Spleen (tissue), 11 donors: ENCODE data around the gene SIM1. TPM values are rescaled to one million over a fixed set of nuclear protein-coding genes. Genes with fewer than 3 reads are reported as not detected.

Source experiments
- DNase-seq: peaks from one replicate; pipeline ENCODE4 v3.0.0-alpha.2; 2020
- H3K27ac ChIP-seq, 8 donors: fragments of 200-600 bp; sonication (generic) in 7 of 8; 1 replicate in 4 of 8; 2 replicates in 4 of 8; pipeline versions ENCODE4 v1.5.0 to v1.8.0; 2016 to 2021; ENCODE audit warnings: inconsistent platforms in 4 of 8, mild to moderate bottlenecking in 4 of 8, moderate library complexity in 1 of 8
- H3K27me3 ChIP-seq, 7 donors: fragments of 200-600 bp; sonication (generic) in 6 of 7; replicated peaks in 1 of 7; 1 replicate in 4 of 7; 2 replicates in 3 of 7; pipeline versions ENCODE4 v1.5.0 to v1.8.0; 2016 to 2021; ENCODE audit warnings: inconsistent platforms in 3 of 7, mild to moderate bottlenecking in 1 of 7
- H3K36me3 ChIP-seq, 6 donors: fragments of 200-600 bp; sonication (generic) in 5 of 6; 1 replicate in 4 of 6; 2 replicates in 2 of 6; pipeline versions ENCODE4 v1.5.0 to v1.8.0; 2016 to 2021; ENCODE audit warnings: inconsistent platforms in 2 of 6
- H3K4me1 ChIP-seq, 6 donors: fragments of 200-600 bp; sonication (generic) in 5 of 6; 1 replicate in 3 of 6; 2 replicates in 3 of 6; pipeline versions ENCODE4 v1.5.0 to v1.8.0; 2016 to 2021; ENCODE audit warnings: inconsistent platforms in 3 of 6
- H3K4me3 ChIP-seq, 8 donors: fragments of 200-600 bp; sonication (generic) in 7 of 8; 1 replicate in 4 of 8; 2 replicates in 4 of 8; pipeline versions ENCODE4 v1.5.0 to v1.8.0; 2016 to 2021; ENCODE audit warnings: inconsistent platforms in 4 of 8, mild to moderate bottlenecking in 4 of 8, moderate library complexity in 2 of 8
- H3K9me3 ChIP-seq, 8 donors: fragments of 200-600 bp; sonication (generic) in 7 of 8; 1 replicate in 4 of 8; 2 replicates in 4 of 8; pipeline versions ENCODE4 v1.5.0 to v1.8.0; 2016 to 2021; ENCODE audit warnings: inconsistent platforms in 4 of 8
- CTCF ChIP-seq, 11 experiments: fragments of 200-600 bp in 7 of 11; fragments of 450-650 bp in 4 of 11; sonication (generic) in 4 of 11; IDR thresholded peaks in 8 of 11; conservative IDR thresholded peaks in 3 of 11; 1 replicate in 7 of 11; 2 replicates in 4 of 11; pipeline versions ENCODE4 v1.4.0 to v1.8.0; 2016 to 2021; ENCODE audit warnings: antibody characterized with exemption in 11 of 11, inconsistent platforms in 4 of 11, mild to moderate bottlenecking in 1 of 11
- POLR2A ChIP-seq, 3 donors: fragments of 450-650 bp; IDR thresholded peaks; one replicate each; pipeline ENCODE4 v1.5.1; 2017; ENCODE audit warnings: antibody characterized with exemption in 3 of 3, mild to moderate bottlenecking in 1 of 3
- POLR2AphosphoS5 ChIP-seq, 3 donors: sonication (generic); formaldehyde crosslinking; IDR thresholded peaks; one replicate each; pipeline ENCODE4 v1.5.1; 2017; ENCODE audit warnings: antibody characterized with exemption in 3 of 3
- WGBS, 5 donors: extraction: QIAGEN DNeasy Blood & Tissue Kit in 3 of 5; methylation state at CpG; one replicate each; pipeline versions ENCODE4 v1.1.5 to v1.1.7; 2013 to 2018; 5-methylcytosine and 5-hydroxymethylcytosine counted together
- intact Hi-C: fragments of 100-400 bp; cut with DNase I; formaldehyde crosslinking; loops from one replicate; pipeline ENCODE4 v1.15.0; 2023; ENCODE audit warnings: low total_unique reads
- polyA plus RNA-seq, 3 donors: library from polyadenylated mRNA; stranded (reverse); fragments of 200-250 nt; gene quantifications; one replicate each; pipeline ENCODE4 v1.2.1, GENCODE V29; 2013
- total RNA-seq, 7 donors: library from RNA; depleted of rRNA in 3 of 7; stranded (reverse); fragments of >200 nt in 3 of 7; fragmentation: NEBNext Ultra II Directional in 4 of 7; extraction: Animal tissue kit (Norgen Biotek cat#: 25700) in 4 of 7; gene quantifications; one replicate each; pipeline versions ENCODE4 v1.1.0 to v1.2.1, GENCODE V29; 2016 to 2021
- donor health status: healthy with polysubstance abuse.
- donor health status: DM: no; HTN: no; CAD: no; lungs with moderate emphysema.
- donor health status: DM: no; HTN: no; CAD: no.
- donor health status: Bipolar disorder and iron deficiency.
- donor health status: healthy.
- donor health status: DM: no; HTN: no; CAD: no.
- donor health status: DM: yes; HTN: yes; CAD: no.

SIM1 gene
- total and polyA plus RNA-seq, 10 donors: not detected

DNA sequence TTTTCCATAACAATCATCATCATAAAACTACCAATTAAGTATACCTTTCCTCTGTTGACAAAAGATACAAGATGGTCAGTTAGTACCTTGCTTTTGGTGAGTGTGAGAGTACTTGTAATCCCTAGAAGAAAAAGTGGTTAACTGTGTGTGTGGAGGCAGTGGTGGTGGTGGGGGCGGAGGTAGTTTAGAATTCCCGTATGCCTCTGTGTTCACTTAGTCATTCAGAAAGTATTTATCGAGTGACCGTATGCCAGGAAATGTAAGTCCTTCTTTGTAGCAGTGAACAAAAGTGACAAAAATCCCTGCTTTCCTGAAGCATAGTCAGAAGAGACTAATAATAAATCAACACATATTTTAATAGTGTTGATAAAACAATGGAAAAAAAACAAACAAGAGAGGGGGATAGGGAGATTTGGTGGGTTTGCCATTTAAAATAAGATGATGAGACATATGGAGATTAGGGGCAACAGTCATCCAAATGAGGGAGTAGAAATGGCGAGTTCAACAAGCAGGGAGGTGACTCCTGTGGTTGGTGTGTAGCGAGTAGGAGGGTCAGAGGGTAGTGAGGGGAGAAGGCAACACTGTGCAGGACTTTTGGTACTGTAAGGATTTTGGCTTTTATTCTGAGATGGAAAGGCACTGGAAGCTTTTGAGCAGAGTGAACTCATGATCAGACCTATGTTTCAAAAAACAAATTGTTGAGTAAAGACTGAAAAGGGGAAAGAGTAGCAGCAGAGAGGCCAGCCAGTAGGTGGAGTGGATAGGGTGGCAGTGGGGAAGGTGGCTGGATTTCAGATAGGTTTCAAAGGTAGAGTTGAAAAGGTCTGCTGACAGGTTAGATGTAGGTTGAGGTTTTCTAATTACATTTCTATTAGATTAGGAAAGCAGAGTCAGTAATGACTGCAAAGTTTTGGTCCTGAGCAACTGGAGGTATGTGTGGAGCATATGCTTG, 40.3 kb upstream of the SIM1 start:
- TF ChIP-seq CTCF (IDR thresholded peaks at IDR 0.05 in 8 of 11, conservative IDR thresholded peaks at IDR 0.05 in 3 of 11) (no peak), POLR2AphosphoS5 (IDR thresholded peaks at IDR 0.05) (no peak), POLR2A (IDR thresholded peaks at IDR 0.05) (no peak)
- Histone ChIP-seq H3K27ac (no peak overlapping the region), H3K36me3 (peaks cover 3 to 33% (median 13%) of the 10 kb centered on the region in 6 donors), H3K9me3 (peaks cover 0 to 2% (median 0%) of the 10 kb centered on the region in 8 donors), H3K4me1 (no peaks in the 10 kb centered on the region), H3K27me3 (no peaks in the 10 kb centered on the region), H3K4me3 (no peak overlapping the region)
- intact Hi-C loops: no loop called here
- no peak for DNase-seq
- 46 to 78% (median 70%) methylated on average over 6 of the region's 6 CpGs for WGBS, 5 donors

- H3K4me1 ChIP-seq: no peaks in the 10 kb centered on the region
- intact Hi-C loops: no loop called here
- no peak for TF ChIP-seq CTCF (IDR thresholded peaks at IDR 0.05 in 8 of 11, conservative IDR thresholded peaks at IDR 0.05 in 3 of 11)
- TF ChIP-seq POLR2AphosphoS5 (IDR thresholded peaks at IDR 0.05): no peak
- no peak for TF ChIP-seq POLR2A (IDR thresholded peaks at IDR 0.05)
- H3K4me3 ChIP-seq: no peak overlapping the region
- peaks cover 0 to 18% (median 7%) of the 10 kb centered on the region in 8 donors for H3K9me3 ChIP-seq
- H3K27ac ChIP-seq: no peak overlapping the region
- H3K27me3 ChIP-seq: no peaks in the 10 kb centered on the region
- no peak for DNase-seq
- H3K36me3 ChIP-seq: peaks cover 0 to 14% (median 3%) of the 10 kb centered on the region in 6 donors
These were observed 38.5 kb upstream of the SIM1 start for GRCh38 chr6:100503043-100503705.

DNA sequence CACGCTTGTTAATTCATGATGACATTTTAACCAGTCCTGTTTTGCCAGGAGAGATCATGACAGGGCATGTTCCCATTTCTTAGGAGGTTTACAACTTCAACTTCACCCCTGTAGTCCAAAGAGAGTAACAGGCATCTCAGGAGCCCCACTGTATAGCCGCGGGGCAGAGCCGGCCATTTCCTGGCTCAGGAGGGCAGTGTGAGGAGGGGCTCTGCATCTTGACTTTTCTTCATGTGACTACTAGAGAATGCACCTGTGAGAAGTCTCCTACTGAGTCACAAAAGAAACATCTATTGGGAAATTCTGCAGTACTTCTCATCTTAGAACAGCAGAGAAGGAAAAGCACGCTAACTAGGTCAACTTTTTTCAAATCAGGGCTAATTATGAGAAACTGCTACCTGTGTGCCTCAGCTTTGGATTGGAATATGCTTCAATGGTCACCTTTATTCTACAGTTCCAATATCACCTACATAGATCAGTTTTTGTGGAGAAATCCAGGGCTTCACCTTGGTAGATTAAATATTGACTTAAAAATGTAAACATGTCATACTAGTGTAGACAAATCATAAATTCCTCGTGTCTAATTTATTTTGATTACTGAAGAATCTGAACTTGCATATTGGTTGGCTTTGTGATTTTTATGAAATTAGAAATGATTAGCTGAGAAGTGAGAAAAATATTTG, 28.6 kb upstream of the SIM1 start:
- Histone ChIP-seq H3K27me3 (peaks cover 0 to 34% (median 4%) of the 10 kb centered on the region in 7 donors), H3K9me3 (peaks cover 0 to 23% (median 14%) of the 10 kb centered on the region in 8 donors), H3K4me3 (no peak overlapping the region), H3K27ac (no peak overlapping the region), H3K36me3 (no peaks in the 10 kb centered on the region), H3K4me1 (no peaks in the 10 kb centered on the region)
- TF ChIP-seq POLR2AphosphoS5 (IDR thresholded peaks at IDR 0.05) (no peak), CTCF (IDR thresholded peaks at IDR 0.05 in 8 of 11, conservative IDR thresholded peaks at IDR 0.05 in 3 of 11) (no peak), POLR2A (IDR thresholded peaks at IDR 0.05) (no peak)
- 68 to 78% (median 75%) methylated on average over 6 of the region's 6 CpGs for WGBS, 5 donors
- intact Hi-C loops: no loop called here
- no peak for DNase-seq
